Occipital lobe (tissue), 2 donors: ENCODE measurements around the gene DSCAM. TPM values are rescaled to one million over a fixed set of nuclear protein-coding genes. Genes with fewer than 3 reads are reported as not detected.

Experiments used
- DNase-seq: peaks from one replicate; lab custom pipeline; 2025; lab: John Stamatoyannopoulos, UW
- total RNA-seq: library from RNA; depleted of rRNA; stranded (reverse); fragments of >200 nt; gene quantifications from one replicate; pipeline ENCODE4 v1.2.3, GENCODE V29; 2014

DSCAM gene
- total RNA-seq, 1 donor from 2014 or later, result 13.3 TPM

DNA sequence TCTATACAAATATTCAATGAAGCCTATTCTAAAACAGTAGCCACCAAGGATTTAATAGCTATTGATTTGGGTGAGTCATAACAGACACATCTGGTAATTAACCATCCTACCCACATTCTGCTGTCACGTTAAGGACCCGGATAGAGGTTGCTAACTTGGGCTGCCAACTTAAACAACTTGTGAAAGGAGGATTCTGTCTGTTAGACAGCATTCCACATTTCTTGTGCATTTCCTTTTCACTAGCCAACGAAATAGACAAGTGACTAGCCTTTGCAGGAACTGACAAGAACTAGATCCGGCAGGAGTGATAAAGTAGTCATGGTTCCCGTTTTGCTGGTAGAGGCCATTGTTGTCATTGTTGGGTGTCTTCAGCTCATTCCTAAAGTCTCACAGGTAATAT lies 9.5 kb downstream of the DSCAM start:
- no peak for DNase-seq

DNA sequence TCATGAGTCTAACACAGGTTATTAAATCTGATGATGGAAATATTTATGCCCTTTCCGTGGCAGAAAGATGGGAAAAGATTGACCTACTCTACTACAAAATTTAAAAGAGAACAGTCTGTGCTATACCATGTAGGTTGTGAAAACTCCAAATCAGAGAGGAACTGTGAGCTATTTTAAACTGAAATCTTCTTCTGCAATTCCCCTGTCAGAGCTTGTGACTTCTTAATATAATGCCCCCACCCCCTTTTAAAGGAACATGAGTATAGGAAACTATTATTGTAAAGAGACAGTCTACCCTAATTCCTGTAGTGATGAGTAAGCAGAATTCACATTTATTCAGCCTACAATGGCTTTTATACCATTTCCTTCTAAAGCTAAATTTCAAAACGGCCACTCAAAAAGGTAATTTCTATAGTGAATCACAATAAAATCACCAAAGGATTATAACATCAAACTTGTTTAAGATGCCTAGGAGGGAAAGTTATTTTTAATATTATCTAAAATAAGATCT lies 11.7 kb downstream of the DSCAM start:
- no peak for DNase-seq

GRCh38 chr21:40833184-40833583 lies 13.8 kb downstream of the DSCAM start:
- DNase-seq, result no peak

- DNase-seq, result no peak
Measured at GRCh38 chr21:40832316-40832715, 14.6 kb downstream of the DSCAM start.

DNA sequence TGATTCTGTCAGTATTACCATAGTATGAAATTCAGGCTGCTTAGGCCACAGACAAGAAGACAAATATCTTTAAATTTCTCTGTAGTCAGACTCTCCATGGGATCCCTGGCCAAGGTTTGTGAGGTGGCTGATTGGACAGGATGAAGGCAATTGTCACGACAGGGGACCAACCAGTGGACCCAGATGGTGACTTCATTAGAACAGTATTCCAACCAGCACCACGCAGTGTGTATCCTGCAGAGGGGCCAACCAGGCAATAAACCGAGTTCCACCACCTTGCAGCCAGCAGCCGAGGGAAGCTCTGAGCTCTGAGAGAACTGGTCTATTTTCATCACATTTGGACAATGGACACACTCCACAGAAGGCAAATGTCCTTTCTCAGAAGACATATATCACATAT lies 16.1 kb downstream of the DSCAM start:
- DNase-seq, result no peak

DNA sequence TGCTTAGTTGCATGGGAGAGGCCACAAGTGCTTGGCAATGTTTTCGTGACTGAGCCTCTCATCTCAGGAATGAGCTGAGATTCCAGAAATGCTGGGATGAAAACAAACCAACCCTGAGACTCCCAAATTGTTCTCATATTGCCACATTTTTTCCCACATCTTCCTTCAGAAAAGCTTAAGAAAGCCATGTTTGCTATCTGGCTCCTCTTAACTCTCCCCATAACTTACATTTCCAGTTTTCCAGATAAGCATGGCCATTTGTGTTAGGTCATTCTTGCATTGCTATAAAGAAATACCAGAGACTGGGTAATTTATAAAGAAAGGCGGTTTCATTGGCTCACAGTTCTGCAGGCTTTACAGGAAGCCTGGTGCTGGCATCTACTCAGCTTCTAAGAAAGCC lies 17.2 kb downstream of the DSCAM start:
- no peak for DNase-seq

GRCh38 chr21:40829308-40829707 lies 17.6 kb downstream of the DSCAM start:
- no peak for DNase-seq

DNA sequence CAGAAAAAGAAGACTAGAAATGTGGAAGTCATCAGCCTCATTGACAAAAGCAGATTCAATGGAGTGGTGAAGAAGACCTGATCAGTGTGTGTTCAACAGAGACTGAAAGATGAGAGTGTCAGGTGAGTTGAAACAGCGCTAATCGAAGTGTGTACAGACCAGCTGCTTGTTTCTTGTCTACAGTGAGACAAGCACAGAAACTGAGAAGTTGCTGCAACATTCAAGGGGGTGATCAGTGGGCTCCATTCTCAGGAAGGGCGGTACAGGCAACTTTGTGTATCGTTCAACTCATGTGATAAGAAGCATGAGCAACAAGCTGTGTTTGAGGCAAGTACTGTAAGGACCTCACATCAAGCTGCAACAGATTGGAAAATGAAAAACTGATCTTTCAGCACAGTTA lies 19.4 kb downstream of the DSCAM start:
- no peak for DNase-seq

DNA sequence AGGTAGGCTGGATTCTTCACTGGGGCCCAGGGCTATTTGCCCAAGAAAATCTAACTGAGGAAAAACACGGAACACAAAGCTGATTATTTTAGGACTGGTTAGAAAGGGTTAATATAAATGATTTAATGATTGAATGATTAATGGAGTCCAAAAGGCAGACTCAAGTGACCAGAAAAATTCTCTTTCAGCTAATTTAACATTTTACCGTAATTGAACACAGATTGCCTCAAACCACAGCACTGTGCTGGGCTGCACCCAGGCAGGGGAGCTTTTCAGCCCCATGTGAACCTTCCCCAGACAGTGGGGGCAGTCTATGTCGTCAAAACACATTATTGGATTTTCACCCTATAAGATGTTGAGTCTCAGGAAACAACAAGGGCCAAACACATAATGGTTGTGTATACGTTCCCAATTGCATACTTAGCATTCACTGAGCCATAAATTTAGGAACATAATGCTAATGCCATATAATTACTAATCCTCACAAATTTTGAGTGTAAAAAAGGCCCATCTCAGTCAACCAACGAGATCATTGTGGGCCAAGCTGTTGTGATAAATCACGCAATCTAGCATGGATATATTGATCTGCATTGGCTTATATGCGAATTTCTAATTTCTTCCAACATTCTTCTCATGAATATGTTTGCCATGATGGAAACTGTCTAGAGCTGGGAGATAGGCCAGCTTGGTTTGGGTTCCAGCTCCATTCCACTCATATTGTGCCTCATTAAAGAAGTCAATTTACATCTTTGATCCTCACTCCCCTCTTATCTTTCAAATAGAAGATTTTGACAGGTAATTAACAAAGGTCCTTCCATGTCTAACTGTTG lies 27.7 kb downstream of the DSCAM start:
- DNase-seq, result no peak

- DNase-seq, result no peak
Measured at GRCh38 chr21:40813918-40814317, 33.0 kb downstream of the DSCAM start.

DNA sequence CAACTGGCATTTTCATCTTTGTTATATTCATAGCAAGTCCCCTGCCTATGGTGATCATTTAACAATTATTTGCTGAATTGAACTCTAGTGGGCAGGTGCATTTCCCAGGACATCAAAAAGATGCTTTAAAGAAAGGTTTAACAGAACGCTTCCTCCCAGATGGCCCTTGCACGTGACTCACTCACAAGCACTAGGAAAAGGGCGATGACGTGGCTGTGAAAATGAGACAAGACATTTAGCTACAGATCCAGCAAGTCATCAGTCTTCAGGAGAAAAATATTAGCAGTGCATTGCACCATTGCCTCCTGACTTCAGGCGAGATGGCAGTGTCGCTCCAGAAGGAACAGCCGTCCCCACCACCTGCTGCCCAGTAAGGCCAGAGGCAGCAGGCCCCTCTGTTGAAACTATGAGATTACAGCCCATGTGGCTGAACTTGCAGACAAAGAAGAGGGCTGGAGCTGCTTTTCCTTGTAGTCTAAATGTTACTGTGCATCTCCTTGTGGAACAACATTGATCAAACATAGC lies 37.2 kb downstream of the DSCAM start:
- no peak for DNase-seq

GRCh38 chr21:40803101-40803500 lies 43.9 kb downstream of the DSCAM start:
- no peak for DNase-seq

- no peak for DNase-seq
Measured at GRCh38 chr21:40800126-40800525, 46.8 kb downstream of the DSCAM start.

GRCh38 chr21:40797891-40798290 lies 49.1 kb downstream of the DSCAM start:
- DNase-seq, result no peak

DNA sequence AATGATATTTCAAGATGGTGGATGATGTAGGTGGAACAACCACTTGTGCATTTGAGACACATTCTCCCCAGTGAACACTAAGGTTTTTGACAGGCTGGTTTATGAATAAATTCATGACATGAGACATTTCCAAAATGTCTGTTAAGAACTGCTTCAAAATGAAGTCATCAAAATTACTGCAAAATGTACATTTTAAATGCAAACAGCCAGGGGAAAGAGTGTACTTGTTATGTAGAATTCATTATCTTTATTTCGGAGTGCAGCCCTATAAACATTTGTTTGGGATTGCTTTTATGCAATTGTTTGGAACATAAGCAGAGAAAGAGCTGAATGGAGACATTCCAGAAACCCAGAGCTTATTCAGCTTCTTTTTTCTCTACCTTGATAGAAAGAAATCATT lies 49.5 kb downstream of the DSCAM start:
- DNase-seq, result no peak

DNA sequence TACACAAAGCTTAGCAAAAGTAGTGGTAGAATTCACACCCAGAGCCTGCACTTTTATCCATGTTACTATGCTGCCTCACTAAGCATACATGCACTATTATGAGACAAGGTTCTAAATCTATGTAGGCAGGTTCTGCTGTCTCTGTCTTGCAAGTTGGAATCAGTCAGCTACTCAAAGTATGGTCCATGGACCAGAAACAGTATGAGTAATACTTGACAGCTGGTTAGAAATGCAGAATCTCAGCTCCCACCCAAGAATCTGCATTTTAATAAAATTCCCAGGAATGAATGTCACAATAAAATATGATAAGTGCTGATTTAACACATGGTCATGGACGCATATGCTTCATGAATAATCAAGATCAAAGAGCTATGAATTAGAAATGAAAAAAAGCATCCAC lies 50.5 kb downstream of the DSCAM start:
- no peak for DNase-seq

DNA sequence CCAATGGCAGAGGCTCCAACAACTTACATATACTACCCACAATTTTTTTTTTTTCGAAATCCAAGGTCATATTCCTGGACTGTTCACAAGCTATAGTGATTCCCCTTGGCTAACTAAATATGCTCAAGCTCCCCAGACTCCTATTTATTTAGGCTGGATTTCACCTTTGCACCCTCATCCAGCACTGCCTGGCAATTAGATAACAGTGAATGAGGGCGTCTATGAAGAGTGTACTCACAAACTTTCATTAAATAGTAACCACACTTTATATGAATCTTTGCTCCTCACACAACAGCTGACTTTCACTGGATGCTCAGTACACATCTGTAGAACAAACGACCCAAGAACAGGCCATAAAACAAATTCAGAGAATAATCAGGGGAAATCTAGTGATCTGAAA lies 51.6 kb downstream of the DSCAM start:
- no peak for DNase-seq

GRCh38 chr21:40792691-40793456 lies 54.1 kb downstream of the DSCAM start:
- no peak for DNase-seq

DNA sequence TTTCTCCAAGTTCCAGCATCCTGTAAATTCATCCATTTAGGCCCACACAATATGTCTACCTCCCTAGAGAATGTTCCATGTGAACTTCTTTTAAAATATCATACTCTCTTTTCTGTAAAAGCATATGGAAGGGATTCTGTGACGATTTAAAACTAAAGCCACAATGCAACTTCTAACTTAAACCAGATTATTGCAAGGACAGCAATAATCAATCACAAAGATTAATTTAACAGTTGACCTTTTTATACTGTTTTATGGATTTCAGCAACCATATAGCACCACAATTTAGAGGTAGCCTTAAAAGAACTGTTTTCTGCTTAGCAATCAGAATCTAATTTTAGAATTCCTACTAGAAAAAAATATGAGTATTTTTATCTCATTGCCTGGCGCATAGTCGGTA lies 58.3 kb downstream of the DSCAM start:
- DNase-seq, result no peak

GRCh38 chr21:40783404-40783803 lies 63.6 kb downstream of the DSCAM start:
- DNase-seq, result no peak

- no peak for DNase-seq
Measured at GRCh38 chr21:40770435-40771055, 76.4 kb downstream of the DSCAM start.

DNA sequence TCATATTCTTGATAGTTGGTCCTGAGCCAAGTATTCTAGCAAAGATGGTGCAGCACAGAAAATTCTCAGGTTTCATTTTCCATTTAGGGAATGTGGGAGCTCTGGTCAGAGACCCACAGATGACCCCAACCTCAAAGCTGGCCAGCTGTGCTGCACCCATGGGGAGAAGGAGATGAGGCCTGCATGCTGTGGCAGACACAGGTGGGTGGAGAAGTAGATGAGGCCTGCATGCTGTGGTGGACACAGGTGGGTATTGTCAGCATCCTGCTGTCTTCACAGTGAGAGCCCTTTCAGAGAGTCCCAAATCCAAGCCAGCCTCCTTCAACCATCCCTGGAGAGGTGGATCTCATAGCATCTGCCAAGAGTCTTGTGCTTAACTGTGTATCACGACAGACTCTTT lies 77.7 kb downstream of the DSCAM start:
- DNase-seq, result no peak
